ENCODE measurements around the gene PRDM12. TPM values are rescaled to one million over a fixed set of nuclear protein-coding genes. Genes with fewer than 3 reads are reported as not detected.

PRDM12 gene
- polyA plus RNA-seq, 1 of the 3 experiments (the other 2 are of a cell fraction) = 0.08 TPM

- WGBS (ENCODE audit: low lambda C conversion rate) = 31% methylated on average over 8 of the region's 8 CpGs
- H3K4me2 ChIP-seq = peak overlapping the region; percentile 83; the same call in 1 of the 2 replicates
- no peaks in the 10 kb centered on the region for H3K27me3 ChIP-seq (ENCODE audit: insufficient read depth)
- ChIA-PET CTCF (interaction anchor here (0.7 to 10.5 kb wide), 7 partner anchors 9 to 353 kb away, joined by 3 to 58 read pairs (median 5); no protein-coding TSS in a partner anchor), POLR2A (interaction anchor here (1.0 to 1.5 kb wide), 4 partner anchors 9 to 344 kb away, joined by 3 to 4 read pairs (median 3); no protein-coding TSS in a partner anchor)
- peak overlapping the region; percentile 27; the same call in 1 of the 2 replicates for H3K9ac ChIP-seq
- H3K27ac ChIP-seq (ENCODE audit: low read depth in 2 of 2, low read length in 1 of 2) = peak overlapping the region; percentile 23 to 74; a peak in 3 of 4 replicates
- peaks cover 0 to 19% of the 10 kb centered on the region in 2 experiments; a peak in 1 of 4 replicates for H3K4me1 ChIP-seq (ENCODE audit: control insufficient read depth in 1 of 2, insufficient read depth in 2 of 2, low read depth in 1 of 2, low read length in 1 of 2)
- peaks cover 13% of the 10 kb centered on the region for H3F3A ChIP-seq (replicated peaks; ENCODE audit: insufficient read depth)
- peaks cover 35% of the 10 kb centered on the region for H3K79me2 ChIP-seq (ENCODE audit: insufficient read depth)
- no peaks in the 10 kb centered on the region; the same call in none of the 2 replicates for H4K20me1 ChIP-seq (ENCODE audit: insufficient read depth)
- no peak for TF ChIP-seq FOXM1 (IDR thresholded peaks at IDR 0.05; ENCODE audit: low read depth)
- no peak for TF ChIP-seq GATA2 (CRISPR knock-in tag; IDR thresholded peaks at IDR 0.05)
- TF ChIP-seq SMC3 (IDR thresholded peaks at IDR 0.05; ENCODE audit: low read depth, low read length) = no peak
- no peak for TF ChIP-seq MAX (IDR thresholded peaks at IDR 0.05; ENCODE audit: low read depth)
- H2AFZ ChIP-seq (ENCODE audit: low read depth) = peak overlapping the region; percentile 94
- H3K9me2 ChIP-seq = no peaks in the 10 kb centered on the region
- H3K4me3 ChIP-seq (ENCODE audit: low read depth in 2 of 2, low read length in 1 of 2) = peak overlapping the region; percentile 42 to 76
- no peaks in the 10 kb centered on the region for H3K9me3 ChIP-seq
- H3K36me3 ChIP-seq (replicated peaks in 1 of 2; ENCODE audit: control insufficient read depth in 1 of 2, insufficient read depth in 2 of 2, low read length in 1 of 2) = peaks cover 7 to 11% of the 10 kb centered on the region in 2 experiments
- no peak for DNase-seq
Observed at GRCh38 chr9:130693101-130693425, 28.7 kb downstream of the PRDM12 start.

- no peaks in the 10 kb centered on the region for H3K9me3 ChIP-seq
- H3K79me2 ChIP-seq (ENCODE audit: insufficient read depth) = peaks cover 35% of the 10 kb centered on the region
- peak; percentile 95 for DNase-seq
- H3K4me1 ChIP-seq (ENCODE audit: control insufficient read depth in 1 of 2, insufficient read depth in 2 of 2, low read depth in 1 of 2, low read length in 1 of 2) = peaks cover 0 to 22% of the 10 kb centered on the region in 2 experiments; a peak in 1 of 4 replicates
- H3K27ac ChIP-seq (ENCODE audit: low read depth in 2 of 2, low read length in 1 of 2) = peak within 1 kb of the TSS; percentile 23 to 74; a peak in 3 of 4 replicates
- H2AFZ ChIP-seq (ENCODE audit: low read depth) = peak within 1 kb of the TSS; percentile 94
- H3K9ac ChIP-seq = peak within 1 kb of the TSS; percentile 81
- no peaks in the 10 kb centered on the region; the same call in none of the 2 replicates for H4K20me1 ChIP-seq (ENCODE audit: insufficient read depth)
- WGBS (ENCODE audit: low lambda C conversion rate) = under 1% methylated on average over 21 of the region's 40 CpGs
- no peaks in the 10 kb centered on the region for H3K27me3 ChIP-seq (ENCODE audit: insufficient read depth)
- peak within 1 kb of the TSS; percentile 70 to 76 for H3K4me3 ChIP-seq (ENCODE audit: low read depth in 2 of 2, low read length in 1 of 2)
- peaks cover 19% of the 10 kb centered on the region for H3F3A ChIP-seq (replicated peaks; ENCODE audit: insufficient read depth)
- CTCF ChIA-PET = interaction anchor here (0.7 to 10.5 kb wide), 8 partner anchors 9 to 353 kb away, joined by 3 to 58 read pairs (median 4); no protein-coding TSS in a partner anchor
- H3K36me3 ChIP-seq (replicated peaks in 1 of 2; ENCODE audit: control insufficient read depth in 1 of 2, insufficient read depth in 2 of 2, low read length in 1 of 2) = peaks cover 11 to 15% of the 10 kb centered on the region in 2 experiments
- peak within 1 kb of the TSS; percentile 83 for H3K4me2 ChIP-seq
- H3K9me2 ChIP-seq = no peaks in the 10 kb centered on the region
- POLR2A ChIA-PET = interaction anchor here (0.5 to 1.5 kb wide), 5 partner anchors 9 to 344 kb away, joined by 3 to 4 read pairs (median 3); no protein-coding TSS in a partner anchor
- TF ChIP-seq SMC3 (IDR thresholded peaks at IDR 0.05; ENCODE audit: low read depth, low read length) (no peak), TAF1 (IDR thresholded peaks at IDR 0.05; ENCODE audit: borderline replicate concordance, low read depth, low read length) (peak; percentile 96), FOXM1 (IDR thresholded peaks at IDR 0.05; ENCODE audit: low read depth) (no peak), NRF1 (IDR thresholded peaks at IDR 0.05; ENCODE audit: low read depth, low read length) (peak; percentile 96), JUND (IDR thresholded peaks at IDR 0.05) (no peak), USF2 (IDR thresholded peaks at IDR 0.05; ENCODE audit: borderline replicate concordance, low read depth, low read length) (no peak), RAD21 (IDR thresholded peaks at IDR 0.05; ENCODE audit: low read length) (no peak), PBX3 (IDR thresholded peaks at IDR 0.05) (peak; percentile 10; the same call in 1 of the 2 replicates), CTCF (IDR thresholded peaks at IDR 0.05) (no peak), GABPA (IDR thresholded peaks at IDR 0.05; ENCODE audit: low read depth) (0 out of 2 replicates have a peak, but pooled peaks have one; percentile 19), FOSL2 (IDR thresholded peaks at IDR 0.05; ENCODE audit: borderline replicate concordance, low read depth) (no peak), TCF12 (IDR thresholded peaks at IDR 0.05) (no peak), RCOR1 (IDR thresholded peaks at IDR 0.05; ENCODE audit: low read length) (no peak; the same call in 1 of the 2 replicates), ZBTB33 (IDR thresholded peaks at IDR 0.05; ENCODE audit: borderline replicate concordance, low read depth) (0 out of 2 replicates have a peak, but pooled peaks have one; percentile 67), TEAD4 (IDR thresholded peaks at IDR 0.05; ENCODE audit: borderline replicate concordance, insufficient read depth) (no peak)
Observed at GRCh38 chr9:130693426-130694191, 29.2 kb downstream of the PRDM12 start, which contains the start of gene EXOSC2. Gene EXOSC2 (plus strand): TSS chr9:130693780. CDS start chr9:130693792, 12 bp downstream.

All from SK-N-SH (cell line).